OCI-LY3 (cell line): ENCODE results near the gene ARID3B.

Experiments
- H2AFZ ChIP-seq: fragments of 200-600, 300-600 bp; shearing (Covaris generic); 2 replicates; pipeline ENCODE4 v1.6.0; 2014; ENCODE audit warnings: antibody characterized with exemption, low read depth, low read length
- H3K27ac ChIP-seq: fragments of 200-600, 300-600 bp; sonication (generic); 2 replicates; pipeline ENCODE4 v1.5.1; 2014; ENCODE audit warnings: mild to moderate bottlenecking, low read length, moderate library complexity, mixed read lengths
- H3K27me3 ChIP-seq: fragments of 200-600, 300-600 bp; sonication (generic); 2 replicates; pipeline ENCODE4 v1.6.1; 2014; ENCODE audit warnings: low read depth, low read length, mixed read lengths
- H3K36me3 ChIP-seq: fragments of 200-600, 300-600 bp; sonication (generic); replicated peaks from 2 replicates; pipeline ENCODE3; 2014; ENCODE audit warnings: low read depth, low read length, mixed read lengths
- H3K4me1 ChIP-seq: fragments of 300-600, 200-600 bp; sonication (generic); 2 replicates; pipeline ENCODE4 v1.6.1; 2014; ENCODE audit warnings: low read length, mixed read lengths
- H3K4me2 ChIP-seq: fragments of 200-600, 300-600 bp; sonication (generic); 2 replicates; pipeline ENCODE4 v1.6.1; 2014; ENCODE audit warnings: low read length, mixed read lengths
- H3K4me3 ChIP-seq: fragments of 300-600, 200-600 bp; sonication (generic); 2 replicates; pipeline ENCODE4 v1.5.1; 2014; ENCODE audit warnings: antibody characterized with exemption, mild to moderate bottlenecking, low read length, moderate library complexity
- H3K79me2 ChIP-seq: fragments of 300-600, 200-600 bp; shearing (Covaris generic); 2 replicates; pipeline ENCODE4 v1.6.1; 2014; ENCODE audit warnings: mild to moderate bottlenecking, low read length, mixed read lengths
- H3K9ac ChIP-seq: fragments of 300-600, 200-600 bp; shearing (Covaris generic); 2 replicates; pipeline ENCODE4 v1.6.0; 2014; ENCODE audit warnings: mild to moderate bottlenecking, low read length, moderate library complexity
- H3K9me3 ChIP-seq: fragments of 200-600, 300-600 bp; shearing (Covaris generic); 2 replicates; pipeline ENCODE4 v1.6.1; 2014; ENCODE audit warnings: low read length, mixed read lengths; ENCODE audit not compliant: insufficient read depth
- H4K20me1 ChIP-seq: fragments of 200-600, 300-600 bp; sonication (generic); 2 replicates; pipeline ENCODE4 v1.6.1; 2016; ENCODE audit warnings: low read length, mixed read lengths; ENCODE audit not compliant: insufficient read depth
- CTCF ChIP-seq: fragments of 200-600, 300-600 bp; sonication (generic); IDR thresholded peaks from 2 replicates; pipeline ENCODE4 v1.5.1; 2014; ENCODE audit warnings: antibody characterized with exemption, low read length, low read depth
- EZH2phosphoT487 ChIP-seq: fragments of 200-600 bp; shearing (Covaris generic); IDR thresholded peaks from 2 replicates; pipeline ENCODE4 v1.6.1; 2018; ENCODE audit warnings: antibody characterized with exemption, mixed run types, low read depth

Gene ARID3B

GRCh38 chr15:74555192-74555591 is 14.2 kb downstream of the ARID3B start:
- Histone ChIP-seq H3K79me2 (peaks cover 100% of the 10 kb centered on the region), H3K4me1 (peaks cover 17% of the 10 kb centered on the region), H3K27ac (no peak overlapping the region)

DNA sequence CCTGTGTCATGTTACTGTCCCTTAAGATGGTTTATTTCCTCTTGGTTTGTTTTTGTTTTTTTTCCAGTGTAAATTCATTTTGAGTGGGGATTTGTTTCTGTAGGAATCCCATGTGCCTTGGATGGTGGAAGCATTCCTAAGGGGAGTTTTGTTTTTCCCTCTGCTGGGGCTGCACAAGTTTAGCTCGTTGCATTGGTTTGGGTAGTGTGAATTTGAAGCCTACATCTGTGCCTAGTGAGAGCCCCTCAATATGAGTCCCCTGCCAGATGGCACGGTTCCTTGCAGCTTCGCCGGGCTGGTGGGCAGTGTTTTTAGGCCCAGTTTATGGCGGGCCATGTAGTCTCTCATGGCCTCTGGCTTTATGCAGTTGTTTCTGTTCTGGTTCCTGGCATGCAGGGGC is 17.7 kb downstream of the ARID3B start:
- H4K20me1 ChIP-seq: peaks cover 87% of the 10 kb centered on the region

More at GRCh38 chr15:74555192-74555591, 14.2 kb downstream of the ARID3B start:
- H3K27me3 ChIP-seq: no peaks in the 10 kb centered on the region
- H3K9me3 ChIP-seq: no peaks in the 10 kb centered on the region
- TF ChIP-seq EZH2phosphoT487 (no peak), CTCF (no peak)
- H3K4me2 ChIP-seq: no peak overlapping the region
- no peak overlapping the region for H3K9ac ChIP-seq
- H3K36me3 ChIP-seq: peaks cover 53% of the 10 kb centered on the region
- H2AFZ ChIP-seq: no peak overlapping the region
- peaks cover 88% of the 10 kb centered on the region for H4K20me1 ChIP-seq
- H3K4me3 ChIP-seq: no peak overlapping the region

GRCh38 chr15:74563442-74563841 is 22.4 kb downstream of the ARID3B start:
- H3K9me3 ChIP-seq: no peaks in the 10 kb centered on the region
- H2AFZ ChIP-seq: no peak overlapping the region
- peaks cover 99% of the 10 kb centered on the region for H3K79me2 ChIP-seq
- H3K36me3 ChIP-seq: peaks cover 62% of the 10 kb centered on the region
- H3K27me3 ChIP-seq: no peaks in the 10 kb centered on the region
- H3K9ac ChIP-seq: no peak overlapping the region
- peaks cover 86% of the 10 kb centered on the region for H4K20me1 ChIP-seq
- TF ChIP-seq EZH2phosphoT487: no peak
- no peak for TF ChIP-seq CTCF
- H3K27ac ChIP-seq: no peak overlapping the region
- no peaks in the 10 kb centered on the region for H3K4me1 ChIP-seq
- H3K4me3 ChIP-seq: no peak overlapping the region
- H3K4me2 ChIP-seq: no peak overlapping the region

More for the DNA sequence above, 17.7 kb downstream of the ARID3B start:
- Histone ChIP-seq H3K36me3 (peaks cover 48% of the 10 kb centered on the region), H3K4me3 (no peak overlapping the region), H3K9ac (no peak overlapping the region), H3K9me3 (no peaks in the 10 kb centered on the region), H3K79me2 (peaks cover 100% of the 10 kb centered on the region), H3K27ac (no peak overlapping the region), H3K4me2 (no peak overlapping the region), H2AFZ (no peak overlapping the region), H3K4me1 (no peaks in the 10 kb centered on the region), H3K27me3 (no peaks in the 10 kb centered on the region)
- no peak for TF ChIP-seq CTCF
- TF ChIP-seq EZH2phosphoT487: no peak

- Histone ChIP-seq H3K27ac (no peak overlapping the region), H3K4me2 (no peak overlapping the region), H3K9me3 (no peaks in the 10 kb centered on the region), H3K4me3 (no peak overlapping the region), H3K9ac (no peak overlapping the region), H3K36me3 (peaks cover 62% of the 10 kb centered on the region), H3K79me2 (peaks cover 98% of the 10 kb centered on the region), H4K20me1 (peaks cover 85% of the 10 kb centered on the region), H3K27me3 (no peaks in the 10 kb centered on the region), H2AFZ (no peak overlapping the region), H3K4me1 (no peaks in the 10 kb centered on the region)
- TF ChIP-seq EZH2phosphoT487 (no peak), CTCF (no peak)
Measured at GRCh38 chr15:74564182-74564581, 23.2 kb downstream of the ARID3B start.
